Uterus (tissue), 4 donors: ENCODE measurements around the gene COX7A1. TPM values are rescaled to one million over a fixed set of nuclear protein-coding genes. Genes with fewer than 3 reads are reported as not detected.
A peak's percentile ranks its signal among the peaks of the same experiment; 100 is the strongest.
"Not testable (repeated sequence)": the region's sequence is repeated elsewhere in the genome, so short reads cannot be mapped to it uniquely, and the experiment has no call there.

Experiments
- DNase-seq, 2 donors: peaks; one replicate each; pipeline ENCODE4 v3.0.0-alpha.2; 2019 to 2020
- H3K27ac ChIP-seq, 2 donors: fragments of 200-600 bp; sonication (generic); 1 replicate in 1 of 2; 2 replicates in 1 of 2; pipeline ENCODE4 v1.5.1; 2016 to 2018
- H3K27me3 ChIP-seq, 2 donors: fragments of 200-600 bp; sonication (generic); one replicate each; pipeline ENCODE4 v1.5.1; 2018 to 2019; ENCODE audit warnings: control low read depth in 1 of 2
- H3K36me3 ChIP-seq, 2 donors: fragments of 200-600 bp; sonication (generic); one replicate each; pipeline ENCODE4 v1.5.1; 2019; ENCODE audit warnings: control low read depth in 1 of 2
- H3K4me1 ChIP-seq, 2 donors: fragments of 200-600 bp; sonication (generic); one replicate each; pipeline ENCODE4 v1.5.1; 2018 to 2019; ENCODE audit warnings: control low read depth in 1 of 2
- H3K4me3 ChIP-seq, 2 donors: fragments of 200-600 bp; sonication (generic); 1 replicate in 1 of 2; 2 replicates in 1 of 2; pipeline ENCODE4 v1.5.1; 2018 to 2019; ENCODE audit warnings: mild to moderate bottlenecking in 1 of 2
- H3K9me3 ChIP-seq, 2 donors: fragments of 200-600 bp; sonication (generic); one replicate each; pipeline ENCODE4 v1.5.1; 2019; ENCODE audit warnings: control low read depth in 1 of 2
- CTCF ChIP-seq, 4 experiments: fragments of 200-600 bp in 2 of 4; fragments of 450-650 bp in 2 of 4; sonication (generic) in 2 of 4; IDR thresholded peaks; one replicate each; pipeline ENCODE4 v1.5.1; 2016 to 2019; ENCODE audit warnings: antibody characterized with exemption in 4 of 4, mild to moderate bottlenecking in 2 of 4, moderate library complexity in 1 of 4
- POLR2A ChIP-seq, 2 donors: fragments of 450-650 bp; IDR thresholded peaks; one replicate each; pipeline ENCODE4 v1.6.1; 2016; ENCODE audit warnings: antibody characterized with exemption in 2 of 2, mild to moderate bottlenecking in 1 of 2, moderate library complexity in 1 of 2
- intact Hi-C: fragments of 100-400 bp; cut with DNase I; formaldehyde crosslinking; loops from one replicate; pipeline ENCODE4 v1.15.1; 2023; ENCODE audit warnings: low total_unique reads
- total RNA-seq, 4 donors: library from RNA; depleted of rRNA in 3 of 4; stranded (reverse); fragments of >200 nt in 3 of 4; gene quantifications; one replicate each; pipeline versions ENCODE4 v1.1.0 to v1.2.4, GENCODE V29; 2014 to 2023
- donor health status: DM: yes; HTN: yes; CAD: no.

Gene COX7A1
- 100 to 1,000 TPM in 2 of 4 donors, 10 to 100 TPM in 1, 1 to 10 TPM in 1; 4.7 to 235 (median 65.2) TPM for total RNA-seq

GRCh38 chr19:36152352-36153091 is at the start of gene COX7A1:
COX7A1 (minus strand) TSS chr19:36152447; CDS start chr19:36152407, 40 bp downstream.
- H3K9me3 ChIP-seq, result no peaks in the 10 kb centered on the region
- H3K27ac ChIP-seq, result peak within 1 kb of the TSS; percentile 94 to 98
- intact Hi-C loops, result no loop called here
- H3K4me1 ChIP-seq, result peaks cover 0 to 5% of the 10 kb centered on the region in 2 donors
- H3K36me3 ChIP-seq, result no peaks in the 10 kb centered on the region
- DNase-seq, result peak; percentile 71 to 74
- TF ChIP-seq POLR2A (IDR thresholded peaks at IDR 0.05), result peak; percentile 42 to 51
- no peak for TF ChIP-seq CTCF (IDR thresholded peaks at IDR 0.05)
- H3K27me3 ChIP-seq, result no peaks in the 10 kb centered on the region
- peak within 1 kb of the TSS; percentile 44 to 50 for H3K4me3 ChIP-seq

GRCh38 chr19:36201684-36202083 is 49.4 kb upstream of the COX7A1 start:
- no peaks in the 10 kb centered on the region for H3K27me3 ChIP-seq
- DNase-seq, result no peak
- H3K4me3 ChIP-seq, result no peak overlapping the region
- no peak for TF ChIP-seq POLR2A (IDR thresholded peaks at IDR 0.05)
- no peak for TF ChIP-seq CTCF (IDR thresholded peaks at IDR 0.05)
- H3K4me1 ChIP-seq, result no peaks in the 10 kb centered on the region
- H3K27ac ChIP-seq, result no peak overlapping the region
- intact Hi-C loops, result no loop called here
- no peaks in the 10 kb centered on the region for H3K36me3 ChIP-seq
- H3K9me3 ChIP-seq, result no peaks in the 10 kb centered on the region

- intact Hi-C loops, result no loop called here
- no peak overlapping the region for H3K27ac ChIP-seq
Observed at GRCh38 chr19:36198119-36198518, 45.9 kb upstream of the COX7A1 start.

GRCh38 chr19:36196249-36196648 is 44.0 kb upstream of the COX7A1 start:
- no peak for TF ChIP-seq POLR2A (IDR thresholded peaks at IDR 0.05)
- TF ChIP-seq CTCF (IDR thresholded peaks at IDR 0.05), result no peak
- Histone ChIP-seq H3K4me3 (no peak overlapping the region), H3K36me3 (no peaks in the 10 kb centered on the region), H3K9me3 (no peaks in the 10 kb centered on the region), H3K27me3 (no peaks in the 10 kb centered on the region), H3K27ac (no peak overlapping the region), H3K4me1 (no peaks in the 10 kb centered on the region)
- DNase-seq, result no peak
- intact Hi-C loops, result no loop called here

More at GRCh38 chr19:36198119-36198518, 45.9 kb upstream of the COX7A1 start:
- TF ChIP-seq CTCF (IDR thresholded peaks at IDR 0.05), result no peak
- no peak for TF ChIP-seq POLR2A (IDR thresholded peaks at IDR 0.05)
- Histone ChIP-seq H3K4me3 (no peak overlapping the region), H3K36me3 (no peaks in the 10 kb centered on the region), H3K9me3 (no peaks in the 10 kb centered on the region), H3K27me3 (no peaks in the 10 kb centered on the region), H3K4me1 (no peaks in the 10 kb centered on the region)
- no peak for DNase-seq

GRCh38 chr19:36186722-36187121 is 34.5 kb upstream of the COX7A1 start:
- H3K4me1 ChIP-seq, DNase-seq, H3K36me3 ChIP-seq, H3K27me3 ChIP-seq, H3K27ac ChIP-seq, H3K4me3 ChIP-seq, intact Hi-C loops, H3K9me3 ChIP-seq: not testable (repeated sequence)
